Nephron progenitor cell (in vitro differentiated cells): ENCODE results near the gene VPS13A.
A peak's percentile ranks its signal among the peaks of the same experiment; 100 is the strongest.

Experiments used
- DNase-seq: peaks from one replicate; pipeline ENCODE4 v3.0.0; 2021
- H3K27ac Mint-ChIP-seq: 2 replicates; pipeline ENCODE4 v1.8.0; 2021; ENCODE audit warnings: mild to moderate bottlenecking, moderate library complexity, mixed read lengths
- H3K27me3 Mint-ChIP-seq: 2 replicates; pipeline ENCODE4 v1.8.0; 2021; ENCODE audit warnings: mild to moderate bottlenecking, low read depth, mixed read lengths; ENCODE audit not compliant: poor library complexity
- H3K36me3 Mint-ChIP-seq: 2 replicates; pipeline ENCODE4 v1.8.0; 2021; ENCODE audit warnings: low read depth, mixed read lengths
- H3K4me1 Mint-ChIP-seq: 2 replicates; pipeline ENCODE4 v1.8.0; 2021; ENCODE audit warnings: mixed read lengths
- H3K4me3 Mint-ChIP-seq: 2 replicates; pipeline ENCODE4 v1.8.0; 2021; ENCODE audit warnings: mild to moderate bottlenecking, moderate library complexity, mixed read lengths
- H3K9me3 Mint-ChIP-seq: 2 replicates; pipeline ENCODE4 v1.8.0; 2021; ENCODE audit warnings: mild to moderate bottlenecking, moderate library complexity, mixed read lengths
- TF ChIP-seq, protein P1 (sequence below): fragments of 200-600 bp; sonication (generic); IDR thresholded peaks from 2 replicates; pipeline ENCODE4 v1.5.0; 2021; ENCODE audit warnings: antibody characterized with exemption

The VPS13A gene

DNA sequence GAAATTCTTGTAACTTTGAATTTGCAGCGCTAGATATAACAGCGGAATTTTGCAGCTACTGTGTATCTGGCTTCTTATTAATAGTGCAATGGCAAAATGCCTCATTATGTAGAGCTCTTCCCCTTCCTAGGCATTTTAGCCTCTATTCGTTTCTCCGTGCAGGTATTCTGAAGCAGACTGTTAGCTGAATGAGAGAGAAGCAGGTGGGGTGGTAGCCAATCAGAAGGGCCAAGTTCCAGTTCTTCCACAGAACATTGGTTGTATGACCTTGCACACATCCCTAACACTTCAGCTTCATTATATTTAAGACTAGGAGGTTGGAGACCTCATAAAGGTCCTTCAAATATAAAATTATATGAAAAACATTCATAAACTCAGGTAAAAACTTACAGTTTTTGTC is 1.2 kb upstream of the VPS13A start:
- H3K36me3 Mint-ChIP-seq: no peaks in the 10 kb centered on the region
- peaks cover 14% of the 10 kb centered on the region for H3K27me3 Mint-ChIP-seq
- peaks cover 47% of the 10 kb centered on the region for H3K4me1 Mint-ChIP-seq
- peak overlapping the region; percentile 97 for H3K4me3 Mint-ChIP-seq
- H3K9me3 Mint-ChIP-seq: no peaks in the 10 kb centered on the region
- TF ChIP-seq, protein P1, sequence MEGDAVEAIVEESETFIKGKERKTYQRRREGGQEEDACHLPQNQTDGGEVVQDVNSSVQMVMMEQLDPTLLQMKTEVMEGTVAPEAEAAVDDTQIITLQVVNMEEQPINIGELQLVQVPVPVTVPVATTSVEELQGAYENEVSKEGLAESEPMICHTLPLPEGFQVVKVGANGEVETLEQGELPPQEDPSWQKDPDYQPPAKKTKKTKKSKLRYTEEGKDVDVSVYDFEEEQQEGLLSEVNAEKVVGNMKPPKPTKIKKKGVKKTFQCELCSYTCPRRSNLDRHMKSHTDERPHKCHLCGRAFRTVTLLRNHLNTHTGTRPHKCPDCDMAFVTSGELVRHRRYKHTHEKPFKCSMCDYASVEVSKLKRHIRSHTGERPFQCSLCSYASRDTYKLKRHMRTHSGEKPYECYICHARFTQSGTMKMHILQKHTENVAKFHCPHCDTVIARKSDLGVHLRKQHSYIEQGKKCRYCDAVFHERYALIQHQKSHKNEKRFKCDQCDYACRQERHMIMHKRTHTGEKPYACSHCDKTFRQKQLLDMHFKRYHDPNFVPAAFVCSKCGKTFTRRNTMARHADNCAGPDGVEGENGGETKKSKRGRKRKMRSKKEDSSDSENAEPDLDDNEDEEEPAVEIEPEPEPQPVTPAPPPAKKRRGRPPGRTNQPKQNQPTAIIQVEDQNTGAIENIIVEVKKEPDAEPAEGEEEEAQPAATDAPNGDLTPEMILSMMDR: no peak
- H3K27ac Mint-ChIP-seq: no peak overlapping the region
- no peak for DNase-seq

DNA sequence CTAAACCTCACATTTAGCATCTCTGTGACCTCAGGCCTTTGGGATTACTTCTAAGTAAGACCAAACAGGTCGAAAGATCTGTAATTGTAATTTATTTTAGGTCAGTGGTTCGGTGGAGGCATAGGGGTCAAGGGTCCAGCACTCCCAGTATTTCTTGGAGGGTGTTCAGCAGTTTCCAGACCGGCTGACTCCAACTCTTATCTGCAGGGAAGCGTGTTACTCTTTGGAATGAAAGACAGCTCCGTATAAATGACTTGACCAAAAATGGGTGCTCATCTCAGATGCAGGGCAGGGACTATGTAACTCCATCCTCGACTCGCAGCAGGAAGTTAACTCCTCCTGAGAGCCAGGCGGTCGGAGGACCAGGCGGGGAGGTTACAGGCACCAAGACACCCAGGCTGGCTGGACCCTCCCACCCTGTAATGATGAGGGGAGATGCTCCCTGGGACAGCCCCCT is 620 bp upstream of the VPS13A start:
- Mint-ChIP-seq H3K4me3 (peak overlapping the region; percentile 97), H3K27me3 (peaks cover 14% of the 10 kb centered on the region), H3K27ac (no peak overlapping the region), H3K9me3 (no peaks in the 10 kb centered on the region), H3K4me1 (peaks cover 41% of the 10 kb centered on the region), H3K36me3 (no peaks in the 10 kb centered on the region)
- DNase-seq: no peak
- TF ChIP-seq, protein P1: no peak

DNA sequence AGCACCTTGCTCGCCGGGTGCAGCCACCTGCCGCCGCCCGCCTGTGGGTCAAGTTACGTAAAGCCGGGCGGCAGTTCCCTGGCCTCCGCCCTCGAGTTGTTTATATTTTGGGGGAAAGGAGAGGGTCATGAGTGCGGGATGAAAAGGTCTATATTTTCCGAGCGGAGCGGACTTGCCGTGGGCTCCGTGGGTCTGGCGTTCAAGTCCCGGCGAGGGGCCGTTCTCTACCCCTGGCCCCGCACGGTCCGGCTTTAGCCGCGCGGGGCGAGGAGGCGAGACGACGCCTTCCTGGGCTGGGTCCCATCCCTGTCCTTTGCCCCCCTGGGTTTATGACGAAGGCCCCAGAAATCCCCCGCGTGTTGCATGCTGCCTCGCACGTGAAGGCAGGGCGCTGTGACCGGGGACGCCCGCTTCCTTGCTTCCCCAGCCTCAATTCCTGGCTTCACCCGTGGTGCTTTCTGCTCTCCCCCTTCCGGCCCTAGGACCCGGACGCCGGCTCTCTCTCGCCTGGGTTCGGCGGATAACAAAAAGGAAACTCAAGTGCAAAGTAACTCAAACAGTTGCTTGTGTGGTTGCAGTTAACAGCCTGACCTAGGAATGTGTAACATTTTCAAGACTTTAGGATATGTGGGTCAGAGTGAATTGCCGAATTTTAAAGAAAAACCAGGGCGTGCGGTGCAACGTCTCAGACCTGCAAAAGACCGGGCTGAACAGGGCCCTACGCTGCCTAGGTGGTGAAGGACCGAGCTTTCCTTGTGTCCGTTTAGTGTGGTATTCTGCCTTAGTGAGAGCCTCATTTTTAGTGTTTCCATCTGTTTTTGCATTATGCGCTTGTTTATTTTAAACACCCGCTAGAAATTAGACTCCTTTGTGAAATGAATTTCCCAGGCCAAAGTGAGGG is 810 bp downstream of the VPS13A start:
- no peaks in the 10 kb centered on the region for H3K9me3 Mint-ChIP-seq
- H3K27ac Mint-ChIP-seq: peak overlapping the region; percentile 50
- H3K36me3 Mint-ChIP-seq: no peaks in the 10 kb centered on the region
- peak overlapping the region; percentile 97 for H3K4me3 Mint-ChIP-seq
- TF ChIP-seq, protein P1: no peak
- DNase-seq: peak; percentile 60
- H3K4me1 Mint-ChIP-seq: peaks cover 37% of the 10 kb centered on the region
- peaks cover 12% of the 10 kb centered on the region for H3K27me3 Mint-ChIP-seq

DNA sequence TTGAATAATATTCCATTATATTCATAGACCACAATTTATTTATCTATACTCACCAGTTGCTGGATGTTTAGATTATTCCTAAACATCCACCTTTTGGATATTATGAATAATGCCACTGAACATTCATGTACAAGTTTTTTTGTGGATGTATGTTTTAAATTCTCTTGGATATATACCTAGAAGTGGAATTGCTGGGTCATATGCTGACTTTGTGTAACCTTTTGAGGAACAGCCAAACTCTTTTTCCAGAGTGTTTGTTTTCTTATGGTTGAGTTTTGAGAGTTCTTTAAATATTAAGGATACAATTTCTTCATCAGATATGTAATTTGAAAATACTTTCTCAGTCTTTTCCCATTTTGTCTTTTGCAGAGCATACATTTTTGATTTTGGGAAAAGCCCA is 2.7 kb downstream of the VPS13A start:
- no peak for DNase-seq
- Mint-ChIP-seq H3K27ac (no peak overlapping the region), H3K9me3 (no peaks in the 10 kb centered on the region), H3K27me3 (peaks cover 10% of the 10 kb centered on the region), H3K4me1 (peaks cover 37% of the 10 kb centered on the region), H3K4me3 (peak overlapping the region; percentile 97), H3K36me3 (peaks cover 10% of the 10 kb centered on the region)
- TF ChIP-seq, protein P1: no peak

DNA sequence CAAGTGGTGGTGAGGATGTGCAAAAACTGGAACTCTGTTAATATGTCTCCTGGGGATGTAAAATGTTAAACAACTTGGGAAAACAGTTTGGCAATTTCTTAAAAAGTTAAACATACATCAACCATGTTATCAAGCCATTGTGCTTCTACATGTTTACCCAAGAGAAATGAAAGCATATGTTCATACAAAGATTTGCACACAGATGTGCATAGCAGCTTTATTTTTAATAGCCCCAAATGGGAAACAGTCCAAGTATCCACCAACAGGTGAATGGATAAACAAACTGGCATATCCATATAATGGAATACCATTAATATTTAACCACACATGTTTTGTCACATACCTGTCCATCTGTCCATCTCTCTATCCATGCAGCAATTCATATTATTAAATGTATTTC is 6.2 kb downstream of the VPS13A start:
- H3K9me3 Mint-ChIP-seq: peaks cover 11% of the 10 kb centered on the region
- peaks cover 19% of the 10 kb centered on the region for H3K4me1 Mint-ChIP-seq
- H3K27ac Mint-ChIP-seq: no peak overlapping the region
- no peak for DNase-seq
- H3K27me3 Mint-ChIP-seq: peaks cover 2% of the 10 kb centered on the region
- H3K4me3 Mint-ChIP-seq: no peak overlapping the region
- TF ChIP-seq, protein P1: no peak
- peaks cover 27% of the 10 kb centered on the region for H3K36me3 Mint-ChIP-seq

DNA sequence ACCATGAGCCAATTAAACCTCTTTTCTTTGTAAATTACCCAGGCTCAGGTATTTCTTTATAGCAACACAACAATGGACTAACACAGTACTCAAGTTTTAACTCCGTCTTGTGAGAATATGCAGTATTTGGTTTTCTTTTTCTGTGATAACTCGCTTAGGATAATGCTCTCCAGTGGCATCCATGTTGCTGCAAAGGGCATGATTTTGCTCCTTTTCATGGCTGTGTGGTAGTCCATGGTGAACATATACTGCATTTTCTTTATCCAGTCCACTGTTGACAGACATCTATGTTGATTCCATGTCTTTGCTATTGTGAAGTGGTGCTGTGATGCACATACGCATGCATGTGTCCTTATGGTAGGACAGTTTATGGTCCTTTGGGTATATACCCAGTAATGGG is 10.9 kb downstream of the VPS13A start:
- Mint-ChIP-seq H3K27me3 (peaks cover 2% of the 10 kb centered on the region), H3K4me3 (no peak overlapping the region), H3K9me3 (peaks cover 25% of the 10 kb centered on the region), H3K36me3 (peaks cover 37% of the 10 kb centered on the region), H3K4me1 (no peaks in the 10 kb centered on the region), H3K27ac (no peak overlapping the region)
- TF ChIP-seq, protein P1: no peak
- DNase-seq: no peak
